ENCODE measurements around the gene SEPTIN1. TPM values are rescaled to one million over a fixed set of nuclear protein-coding genes. Genes with fewer than 3 reads are reported as not detected.

The SEPTIN1 gene
- total RNA-seq, 1 experiment from 2014 or later: not detected

DNA sequence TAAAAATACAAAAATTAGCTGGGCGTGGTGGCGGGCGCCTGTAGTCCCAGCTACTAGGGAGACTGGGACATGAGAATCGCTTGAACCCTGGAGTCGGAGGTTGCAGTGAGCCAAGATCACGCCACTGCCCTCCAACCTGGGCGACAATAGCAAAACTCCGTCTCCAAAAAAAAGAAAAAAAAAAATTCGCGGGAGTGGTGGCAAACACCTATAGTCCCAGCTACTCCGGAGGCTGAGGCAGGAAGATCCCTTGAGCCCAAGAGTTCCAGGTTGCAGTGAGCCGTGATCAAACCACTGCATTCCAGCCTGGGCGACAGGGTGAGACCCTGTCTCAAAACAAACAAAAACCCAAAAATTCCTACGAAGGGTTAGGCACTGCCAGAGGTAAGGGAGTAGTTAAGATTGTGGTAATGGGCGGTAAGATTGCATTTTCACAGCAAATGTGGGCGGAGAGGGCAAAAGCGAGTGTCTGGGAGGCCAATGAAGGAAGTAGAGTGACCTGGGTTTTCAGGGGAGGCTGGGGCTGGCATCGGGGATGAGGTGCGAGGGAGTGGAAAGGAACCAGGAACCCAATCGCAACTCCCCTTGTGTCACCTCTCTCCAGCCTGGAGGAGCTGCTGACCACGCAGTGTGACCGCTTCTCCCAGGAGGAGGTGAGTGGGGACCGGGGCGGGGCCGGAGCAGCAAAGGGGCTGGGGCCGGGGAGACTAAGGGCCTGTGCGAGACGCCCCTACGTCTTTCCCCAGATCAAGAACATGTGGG lies 5.1 kb downstream of the SEPTIN1 start:
- no peak for DNase-seq (ENCODE audit: low read depth)

DNA sequence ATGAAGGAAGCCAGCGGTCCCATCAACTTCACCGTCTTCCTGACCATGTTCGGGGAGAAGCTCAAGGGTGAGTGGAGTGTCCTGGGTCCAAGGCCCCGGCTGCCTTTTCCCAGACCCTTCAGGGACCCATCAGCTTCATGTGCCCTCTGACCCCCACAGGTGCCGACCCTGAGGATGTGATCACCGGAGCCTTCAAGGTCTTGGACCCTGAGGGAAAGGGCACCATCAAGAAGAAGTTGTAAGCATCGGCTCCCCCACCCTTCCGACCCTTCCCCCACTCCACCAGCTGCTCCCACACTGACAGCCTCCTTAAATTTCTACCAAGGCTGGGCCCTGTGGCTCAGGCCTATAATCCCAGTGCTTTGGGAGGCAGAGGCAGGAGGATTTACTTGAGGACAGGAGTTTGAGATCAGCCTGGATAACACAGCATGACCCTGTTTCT lies 5.9 kb downstream of the SEPTIN1 start:
- no peak for DNase-seq (ENCODE audit: low read depth)

DNA sequence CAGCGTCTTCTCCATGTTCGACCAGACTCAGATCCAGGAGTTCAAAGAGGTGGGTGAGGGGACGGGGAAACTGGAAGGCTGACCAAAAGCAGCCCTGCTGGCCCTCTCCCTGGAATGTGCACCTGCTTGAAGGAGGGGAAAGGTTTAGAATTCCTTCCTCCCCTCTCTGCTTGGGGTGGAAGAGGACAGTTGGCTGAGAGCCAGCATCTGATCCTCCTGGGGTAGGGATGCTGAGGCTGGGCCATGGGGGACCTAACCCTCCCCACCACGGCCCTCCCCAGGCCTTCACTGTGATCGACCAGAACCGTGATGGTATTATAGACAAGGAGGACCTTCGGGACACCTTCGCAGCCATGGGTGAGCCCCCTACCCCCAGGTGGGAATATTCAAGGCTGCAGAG lies 6.5 kb downstream of the SEPTIN1 start:
- no peak for DNase-seq (ENCODE audit: low read depth)

DNA sequence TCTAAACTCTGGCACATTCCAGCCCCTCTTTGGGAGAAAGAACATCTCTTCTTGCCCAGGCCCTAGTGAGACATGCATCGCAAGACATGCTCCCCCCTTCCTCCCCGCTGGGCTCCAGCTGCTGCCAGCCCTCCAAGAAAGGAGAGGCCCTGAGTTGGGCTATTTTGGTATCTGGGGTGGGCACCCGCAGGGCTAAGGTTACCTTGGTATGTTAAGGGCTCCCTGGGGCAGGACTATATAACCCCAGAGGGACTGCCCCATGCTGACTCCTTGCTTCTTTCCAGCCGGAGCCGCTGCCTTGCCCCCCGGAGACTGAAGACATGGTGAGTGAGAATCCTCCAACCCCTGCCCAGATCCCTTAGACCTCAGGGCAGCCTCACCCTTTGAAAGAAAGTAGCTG lies 7.8 kb downstream of the SEPTIN1 start, which contains the start of gene MYL11:
TSS of gene MYL11 (plus strand) at position 265 of the 400 bp plus-strand sequence. CDS start at position 321, 56 bp downstream.
- DNase-seq (ENCODE audit: low read depth): no peak

DNA sequence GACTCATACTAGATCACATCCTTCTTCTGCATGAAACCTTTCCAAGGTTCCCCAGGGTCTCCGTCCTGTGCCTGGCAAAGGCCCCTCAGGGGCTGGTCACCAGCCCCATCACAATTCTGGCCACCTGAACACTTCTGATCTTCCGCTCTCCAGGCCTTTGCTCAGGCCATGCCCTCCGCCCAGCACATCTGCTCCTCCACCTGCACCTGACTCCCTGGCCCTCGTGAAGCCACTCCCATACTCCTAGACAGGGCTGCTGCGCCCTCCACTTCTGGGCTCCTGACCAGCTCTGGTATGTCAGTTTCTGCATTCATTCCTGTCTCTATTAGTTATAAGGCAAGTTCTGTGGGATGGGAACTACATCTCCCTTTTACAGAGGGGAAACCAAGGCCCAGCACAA lies 9.6 kb downstream of the SEPTIN1 start:
- no peak for DNase-seq (ENCODE audit: low read depth)

DNA sequence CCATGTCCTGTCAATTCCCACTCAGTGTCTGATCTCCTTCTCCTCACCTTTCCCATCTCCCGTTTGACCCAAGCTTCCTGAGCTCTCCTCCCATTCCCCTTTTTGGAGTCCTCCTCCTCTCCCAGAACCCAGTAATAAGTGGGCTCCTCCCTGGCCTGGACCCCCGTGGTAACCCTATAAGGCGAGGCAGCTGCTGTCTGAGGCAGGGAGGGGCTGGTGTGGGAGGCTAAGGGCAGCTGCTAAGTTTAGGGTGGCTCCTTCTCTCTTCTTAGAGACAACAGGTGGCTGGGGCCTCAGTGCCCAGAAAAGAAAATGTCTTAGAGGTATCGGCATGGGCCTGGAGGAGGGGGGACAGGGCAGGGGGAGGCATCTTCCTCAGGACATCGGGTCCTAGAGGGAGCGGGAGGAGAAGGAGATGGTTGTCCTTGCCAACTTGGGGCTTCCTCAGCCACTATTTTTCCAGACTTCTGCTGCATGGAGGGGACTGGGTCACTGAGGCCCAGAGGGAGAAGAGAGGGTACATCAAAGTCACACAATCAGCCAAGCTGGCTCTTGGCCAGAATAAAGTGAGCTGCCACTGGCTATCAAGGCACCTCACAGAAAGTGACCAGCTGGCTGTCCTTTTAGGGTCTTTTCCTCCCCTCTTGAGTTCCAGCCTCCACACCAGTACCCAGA lies 10.2 kb downstream of the SEPTIN1 start:
- no peak for DNase-seq (ENCODE audit: low read depth)

DNA sequence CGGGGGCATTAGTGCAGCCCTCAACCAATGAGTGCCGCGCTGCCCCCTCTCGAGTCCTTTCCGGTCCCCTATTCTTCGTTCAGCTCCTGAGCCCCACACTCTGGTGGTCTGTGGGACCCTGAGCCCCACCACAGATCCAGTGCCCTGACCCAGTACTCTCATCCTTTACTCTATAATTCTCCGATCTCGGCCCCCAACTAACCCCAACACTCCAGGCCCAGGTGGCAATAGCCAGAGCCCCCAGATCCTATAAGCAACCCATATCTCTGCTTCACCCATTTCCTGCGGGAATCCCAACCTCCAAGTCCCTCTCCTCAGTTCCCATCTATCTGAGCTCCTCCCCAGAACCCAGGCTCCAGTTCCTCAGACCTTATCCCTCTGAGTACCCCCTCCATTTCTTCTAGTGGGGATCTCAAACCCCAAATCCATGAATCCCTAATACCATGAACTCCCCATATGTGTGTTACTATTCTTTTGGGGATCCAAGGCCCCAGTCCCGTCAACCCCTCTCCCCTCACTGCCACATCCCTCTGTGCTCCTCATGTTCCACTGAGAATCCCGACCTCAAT lies 11.0 kb downstream of the SEPTIN1 start:
- no peak for DNase-seq (ENCODE audit: low read depth)

DNA sequence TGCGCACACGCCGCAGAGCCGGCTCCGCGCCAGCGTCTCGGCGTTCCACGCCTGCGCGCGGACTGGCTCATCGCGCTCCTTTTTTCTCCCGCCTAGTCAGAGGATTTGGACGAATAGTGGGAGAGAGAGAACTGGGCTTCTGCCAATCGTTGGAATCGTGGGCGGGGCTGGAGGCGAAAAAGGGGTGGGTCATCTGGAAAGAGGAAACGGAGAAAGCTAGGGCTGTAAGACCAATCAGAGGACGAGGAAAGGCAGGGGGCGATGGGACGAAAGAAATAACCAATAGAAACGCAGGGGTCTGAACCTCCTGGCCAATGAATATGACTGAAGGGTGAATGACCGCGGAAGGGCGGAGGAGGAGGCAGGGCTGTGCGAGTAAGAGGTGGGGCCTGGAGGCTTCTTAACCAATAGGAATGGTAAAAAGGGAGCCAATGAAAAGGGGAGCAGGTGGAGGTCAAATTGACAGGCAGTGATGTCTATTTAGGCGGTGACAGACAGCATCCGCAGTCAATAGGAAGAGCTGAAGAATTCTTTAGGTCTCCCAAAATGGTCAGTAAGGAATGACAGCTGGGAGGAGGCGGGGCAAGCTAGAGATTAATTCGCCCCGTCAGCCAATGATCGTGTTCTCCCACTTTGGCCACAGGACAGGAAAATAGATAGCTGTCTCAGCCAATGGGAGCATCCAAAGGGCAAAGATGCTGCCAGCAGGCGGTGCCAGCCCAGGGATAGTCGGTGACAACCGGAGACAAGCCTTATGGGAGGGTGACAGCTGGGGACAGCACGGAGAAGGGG lies 11.7 kb downstream of the SEPTIN1 start, which contains the start of gene TBC1D10B:
TSS of gene TBC1D10B (minus strand) at position 39 of the 792 bp plus-strand sequence. CDS start 311 bp downstream, outside the sequence.
- peak; percentile 98 for DNase-seq (ENCODE audit: low read depth)

DNA sequence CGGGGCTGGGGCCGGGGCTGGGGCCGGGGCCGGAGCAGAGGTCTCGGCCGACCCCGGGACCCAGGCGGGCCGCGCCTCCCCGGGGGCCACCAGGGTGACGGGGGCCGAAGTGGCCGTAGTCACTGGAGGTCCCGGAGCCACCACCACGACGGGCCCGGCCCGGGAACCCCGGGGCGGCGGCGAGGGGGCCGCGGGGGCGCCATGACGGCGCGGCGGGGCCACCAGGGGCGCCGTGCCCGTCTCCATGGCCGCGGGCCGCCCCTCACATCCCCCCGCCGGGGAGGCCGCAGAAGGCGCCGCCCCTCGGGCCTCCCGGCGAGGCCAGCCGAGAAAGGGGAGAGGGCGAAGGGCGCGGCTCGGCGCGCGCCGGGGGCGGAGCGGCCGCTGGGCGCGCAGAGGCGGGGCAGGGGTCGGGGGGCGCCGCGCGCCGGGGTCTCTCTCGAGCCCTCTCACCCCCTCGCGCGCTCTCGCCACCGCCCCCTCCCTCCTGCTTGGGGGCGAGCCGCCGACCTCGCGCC lies 12.4 kb downstream of the SEPTIN1 start:
- DNase-seq (ENCODE audit: low read depth): no peak

DNA sequence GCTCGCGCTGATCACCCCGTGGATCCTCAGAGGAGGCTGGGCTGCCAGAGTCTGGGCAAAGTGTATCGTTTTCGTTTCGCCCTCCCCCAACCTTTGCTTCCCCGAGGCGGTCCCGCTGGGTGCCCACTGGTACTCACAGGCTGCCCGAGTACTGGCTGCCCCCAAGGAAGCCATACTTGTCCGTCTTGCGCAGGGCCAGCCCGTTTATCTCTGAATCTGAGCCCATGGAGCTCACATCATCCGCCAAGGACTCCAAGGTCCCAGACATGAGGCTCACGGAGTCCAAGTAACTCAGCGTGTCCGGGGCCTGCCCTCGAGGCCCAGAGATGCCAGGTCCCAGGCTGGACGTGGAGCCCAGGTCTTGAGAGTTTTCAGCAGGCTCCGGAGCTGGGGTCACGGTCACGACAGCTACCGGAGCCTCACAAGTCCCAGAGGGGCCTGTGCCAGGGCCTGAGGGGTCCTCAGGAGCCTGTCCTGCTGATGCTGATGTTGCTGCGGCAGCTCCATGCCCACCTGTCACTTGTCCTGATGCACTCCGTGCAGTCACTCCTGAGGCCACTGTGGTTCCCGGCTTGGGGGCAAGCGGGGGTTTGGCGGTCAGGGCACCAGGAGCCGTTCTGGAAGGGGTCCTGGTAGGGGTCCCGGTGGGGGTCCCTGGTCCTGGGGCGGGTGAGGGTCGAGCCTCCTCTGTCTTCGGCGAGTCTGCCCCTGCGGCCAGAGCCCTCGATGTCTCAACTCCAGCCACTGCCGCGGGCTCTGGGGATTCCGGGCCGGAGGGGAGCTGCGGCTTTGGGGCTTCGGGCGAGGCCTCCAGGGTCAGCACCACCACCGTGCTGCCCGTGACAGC lies 13.0 kb downstream of the SEPTIN1 start:
- DNase-seq (ENCODE audit: low read depth): no peak

DNA sequence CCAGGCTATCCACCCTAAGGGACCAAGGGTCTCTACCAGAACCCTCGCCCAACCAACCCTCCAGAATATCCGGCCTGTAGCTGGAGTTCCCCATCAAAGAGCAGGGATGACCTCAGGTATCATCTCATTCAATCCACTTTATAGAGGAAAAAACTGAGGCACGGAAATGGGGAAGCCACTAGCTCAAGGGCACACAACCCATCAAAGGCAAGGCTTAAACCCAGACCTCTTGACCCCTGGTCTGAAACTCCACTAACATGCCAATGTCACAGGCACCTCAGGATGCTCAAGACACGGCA lies 13.6 kb downstream of the SEPTIN1 start:
- no peak for DNase-seq (ENCODE audit: low read depth)

DNA sequence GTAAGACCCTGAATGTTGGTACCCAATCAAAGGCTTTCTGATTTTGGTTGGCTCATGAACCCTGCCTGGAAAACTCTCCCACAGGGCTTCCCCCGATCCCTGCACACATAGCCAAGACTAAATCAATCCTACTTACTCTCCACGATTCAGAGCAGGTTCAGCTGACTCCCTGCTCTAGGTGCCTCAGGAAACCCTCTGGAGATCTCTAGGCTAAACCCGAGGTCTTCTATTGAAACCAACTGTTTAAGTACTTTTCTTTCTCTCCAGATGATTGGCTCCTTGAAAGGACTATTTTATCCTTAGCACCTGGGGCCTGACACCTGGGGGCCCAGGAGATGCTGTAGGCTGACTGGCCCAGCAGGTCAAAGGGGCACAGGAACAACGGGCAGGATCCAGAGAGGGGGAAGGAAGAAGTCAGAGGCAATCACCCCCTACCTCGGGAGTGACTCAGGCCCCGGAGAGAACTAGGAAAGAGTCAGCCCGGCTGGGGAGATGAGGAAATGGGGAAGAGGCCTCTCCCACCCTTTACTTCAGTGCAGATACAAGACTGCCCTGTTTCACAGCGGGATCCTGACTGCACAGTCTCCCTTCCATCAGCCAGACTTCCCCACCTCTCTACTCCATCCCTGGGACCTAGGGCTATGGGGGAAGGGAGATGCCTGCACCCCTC lies 14.1 kb downstream of the SEPTIN1 start:
- peak; percentile 65 for DNase-seq (ENCODE audit: low read depth)

DNA sequence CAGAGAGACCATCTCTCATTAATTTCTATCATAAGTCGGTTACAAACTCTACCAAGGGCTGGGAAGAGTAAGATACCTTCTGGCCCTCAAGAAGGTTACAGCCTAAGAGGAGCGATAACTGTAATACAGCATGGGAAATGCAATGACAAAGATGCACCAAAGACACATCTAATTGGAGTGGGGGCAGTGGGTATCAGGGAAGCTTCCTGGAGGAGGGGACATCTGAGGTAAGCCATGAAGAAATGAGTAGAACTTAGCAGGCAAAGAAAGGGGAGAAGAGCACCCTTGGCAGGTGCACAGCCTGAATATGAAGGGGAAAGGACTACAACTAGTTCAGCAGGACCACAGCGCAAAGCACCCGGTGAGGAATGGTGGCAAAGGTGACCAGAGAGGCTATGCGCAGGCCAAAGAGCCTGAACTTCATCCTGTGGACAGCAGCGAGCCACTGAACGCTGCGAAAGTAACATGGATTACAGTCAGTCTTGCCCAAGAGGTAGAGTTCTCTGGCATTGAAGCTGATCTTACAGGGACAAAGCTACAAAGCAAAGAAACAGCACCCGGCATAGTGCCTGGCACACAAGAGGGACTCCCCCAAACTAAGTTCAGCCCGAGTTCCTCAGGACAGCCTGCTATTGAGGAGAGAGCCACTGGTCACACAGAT lies 14.9 kb downstream of the SEPTIN1 start:
- no peak for DNase-seq (ENCODE audit: low read depth)

DNA sequence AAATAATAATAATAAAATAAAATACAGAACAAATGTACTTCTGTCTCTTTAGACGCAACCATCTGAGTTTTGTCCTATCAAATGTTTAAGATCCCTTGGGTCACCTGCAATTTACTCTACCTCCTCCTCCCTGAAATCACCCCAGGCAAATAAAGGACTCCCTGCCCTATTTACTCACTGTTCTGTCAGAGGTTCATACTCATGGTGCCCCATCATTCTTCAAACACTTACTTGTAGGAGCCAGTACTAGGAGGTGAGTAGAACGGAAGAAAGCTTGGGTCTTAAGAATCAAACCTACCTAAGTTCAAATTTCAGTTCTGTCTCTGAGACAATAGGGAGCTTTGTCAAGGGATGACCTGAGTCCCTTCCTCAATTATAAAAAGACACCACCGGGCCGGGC lies 15.8 kb downstream of the SEPTIN1 start:
- no peak for DNase-seq (ENCODE audit: low read depth)

DNA sequence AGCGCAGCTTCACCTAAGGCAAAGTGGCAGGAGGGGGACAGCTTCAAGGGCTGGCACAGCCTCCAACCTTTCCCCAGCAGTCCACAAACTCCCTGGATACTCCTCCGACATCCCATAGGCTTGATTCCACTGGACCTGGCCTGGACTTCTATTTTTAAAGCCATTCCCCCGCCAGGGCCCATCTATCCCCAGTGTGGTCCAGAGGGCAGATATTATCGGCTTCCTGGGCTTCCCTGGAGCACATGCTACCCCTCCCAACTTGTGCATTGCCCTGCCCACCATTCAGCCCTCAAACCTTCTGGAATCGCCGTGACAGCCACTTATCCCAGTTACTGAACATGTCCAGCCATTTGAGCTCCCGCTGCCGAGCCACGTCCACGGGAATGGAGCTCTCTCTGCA lies 17.2 kb downstream of the SEPTIN1 start:
- no peak for DNase-seq (ENCODE audit: low read depth)

DNA sequence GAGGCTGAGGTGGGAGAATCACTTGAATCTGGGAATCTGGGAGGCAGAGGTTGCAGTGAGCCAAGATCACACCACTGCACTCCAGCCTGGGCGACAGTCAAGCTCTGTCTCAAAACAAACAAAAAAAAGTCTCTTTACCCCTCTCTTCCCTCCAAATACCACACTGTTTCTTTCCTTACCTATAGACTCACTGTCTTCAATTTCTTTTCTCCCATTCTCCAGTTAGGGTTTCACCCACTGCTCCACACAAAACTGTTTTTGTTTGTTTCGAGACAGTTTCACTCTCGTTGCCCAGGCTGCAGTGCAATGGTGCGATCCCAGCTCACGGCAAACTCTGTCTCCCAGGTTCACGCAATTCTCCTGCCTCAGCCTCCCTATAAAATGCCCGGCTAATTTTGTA lies 21.2 kb downstream of the SEPTIN1 start:
- no peak for DNase-seq (ENCODE audit: low read depth)

DNA sequence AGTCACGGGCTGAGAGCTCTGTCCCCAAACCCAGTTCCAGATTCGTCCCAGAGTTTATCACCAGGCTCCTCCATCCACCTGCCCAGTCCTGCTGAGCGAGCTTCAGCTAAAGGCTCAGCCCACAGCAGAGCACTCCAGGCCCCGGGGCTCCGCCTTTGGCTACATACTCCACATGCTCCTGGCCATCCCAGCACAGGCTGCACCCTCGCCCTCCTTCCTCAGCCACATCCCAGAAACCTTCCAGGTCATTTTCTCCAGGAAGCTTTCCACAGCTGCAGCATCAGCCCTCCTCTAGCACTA lies 22.5 kb downstream of the SEPTIN1 start:
- no peak for DNase-seq (ENCODE audit: low read depth)

DNA sequence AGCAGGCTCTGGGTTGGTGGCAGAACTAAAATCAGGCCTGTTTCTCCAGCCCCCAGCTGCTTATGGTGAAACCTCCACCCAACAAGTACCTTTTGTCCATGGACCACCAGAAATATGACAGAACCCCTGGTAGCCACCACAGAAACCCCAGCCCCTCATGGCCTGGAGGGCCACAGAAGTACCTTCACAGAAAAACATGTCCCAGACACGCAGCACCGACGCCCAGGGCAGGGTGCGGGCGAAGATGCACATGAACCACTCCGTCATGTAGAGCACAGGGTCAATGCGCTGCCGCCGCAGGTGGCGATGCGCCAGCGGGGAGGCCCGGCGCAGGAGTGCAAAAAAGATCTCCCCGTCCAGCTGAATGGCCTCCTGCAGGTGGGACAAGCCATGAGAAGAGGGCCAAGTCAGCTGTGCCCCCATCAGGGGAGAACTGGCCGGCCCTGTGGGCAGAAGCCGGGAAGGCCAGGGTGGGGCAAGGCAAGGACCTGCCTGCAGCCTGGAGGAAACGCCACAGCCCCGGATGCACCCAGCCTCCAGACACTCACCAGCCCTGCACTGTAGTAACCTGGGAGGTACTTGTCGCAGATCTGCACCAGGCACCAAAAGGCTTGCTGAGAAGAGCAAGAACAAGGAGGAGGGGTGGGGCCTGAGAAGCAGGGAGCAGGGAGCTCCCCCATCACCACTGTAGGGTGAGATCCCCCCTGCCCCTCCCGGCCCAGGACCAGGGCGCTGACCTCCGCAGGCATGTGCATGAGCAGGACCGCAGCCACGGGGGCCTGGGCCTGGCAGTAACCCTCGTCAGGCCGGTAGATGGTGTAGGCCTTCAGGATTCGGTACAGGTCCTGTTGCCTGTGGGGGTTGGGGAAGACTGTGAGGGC lies 23.1 kb downstream of the SEPTIN1 start:
- DNase-seq (ENCODE audit: low read depth): no peak

DNA sequence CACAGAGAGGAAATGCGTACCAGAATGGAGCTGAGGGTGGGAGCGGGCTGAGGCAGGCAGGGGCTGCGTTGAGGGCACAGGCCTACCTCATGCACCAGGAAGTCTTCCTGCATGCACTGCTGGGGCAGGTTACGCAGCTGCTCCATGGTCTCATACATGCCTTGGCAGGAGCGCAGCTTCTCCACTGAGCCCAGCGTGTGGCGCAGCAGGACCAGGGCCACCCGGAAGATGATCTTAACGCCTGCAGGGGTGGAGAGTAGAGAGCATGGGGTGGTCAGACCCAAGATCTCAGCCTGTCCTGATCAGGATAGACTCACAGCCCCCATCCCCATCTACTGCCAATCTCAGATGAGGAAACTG lies 23.8 kb downstream of the SEPTIN1 start:
- DNase-seq (ENCODE audit: low read depth): no peak
